ENCODE measurements around the gene PIP5KL1. TPM values are rescaled to one million over a fixed set of nuclear protein-coding genes. Genes with fewer than 3 reads are reported as not detected.

Gene PIP5KL1
- total RNA-seq, 3 donors from 2014 or later, result 0.58 to 1.9 (median 1.1) TPM

GRCh38 chr9:127961155-127961490 is 30.5 kb upstream of the PIP5KL1 start:
- no peak overlapping the region for H3K4me3 ChIP-seq
- H3K9me3 ChIP-seq, result no peaks in the 10 kb centered on the region
- H3K4me1 ChIP-seq (ENCODE audit: low read depth), result peaks cover 51% of the 10 kb centered on the region
- TF ChIP-seq CTCF (IDR thresholded peaks at IDR 0.05), result no peak
- H3K36me3 ChIP-seq (ENCODE audit: low read depth), result no peaks in the 10 kb centered on the region
- intact Hi-C loops (cut with DNase I, micrococcal nuclease), result no loop called here
- no peak for ATAC-seq
- DNase-seq, result peak in 1 of 3 donors; percentile 41

GRCh38 chr9:127960410-127961154 is 30.0 kb upstream of the PIP5KL1 start:
- ATAC-seq, result peak; percentile 27
- H3K9me3 ChIP-seq, result no peaks in the 10 kb centered on the region
- DNase-seq, result peak in 1 of 3 donors; percentile 45
- no peaks in the 10 kb centered on the region for H3K36me3 ChIP-seq (ENCODE audit: low read depth)
- intact Hi-C loops (cut with DNase I, micrococcal nuclease), result no loop called here
- peaks cover 51% of the 10 kb centered on the region for H3K4me1 ChIP-seq (ENCODE audit: low read depth)
- no peak for TF ChIP-seq CTCF (IDR thresholded peaks at IDR 0.05)
- H3K4me3 ChIP-seq, result no peak overlapping the region

GRCh38 chr9:127959841-127960409 is 29.3 kb upstream of the PIP5KL1 start:
- Histone ChIP-seq H3K9me3 (no peaks in the 10 kb centered on the region), H3K36me3 (ENCODE audit: low read depth) (no peaks in the 10 kb centered on the region), H3K4me1 (ENCODE audit: low read depth) (peaks cover 52% of the 10 kb centered on the region), H3K4me3 (no peak overlapping the region)
- intact Hi-C loops (cut with DNase I, micrococcal nuclease), result loop anchor here in 1 of 2 donors (10.0 kb wide), 1 partner anchor 155 kb away; no protein-coding TSS in a partner anchor
- no peak for DNase-seq
- no peak for ATAC-seq
- TF ChIP-seq CTCF (IDR thresholded peaks at IDR 0.05), result no peak

- no peak for TF ChIP-seq CTCF (IDR thresholded peaks at IDR 0.05)
- no peak for ATAC-seq
- H3K4me3 ChIP-seq, result no peak overlapping the region
- no peaks in the 10 kb centered on the region for H3K36me3 ChIP-seq (ENCODE audit: low read depth)
- intact Hi-C loops (cut with DNase I, micrococcal nuclease), result loop anchor here in 1 of 2 donors (10.0 kb wide), 1 partner anchor 155 kb away; no protein-coding TSS in a partner anchor
- no peak for DNase-seq
- no peaks in the 10 kb centered on the region for H3K9me3 ChIP-seq
- H3K4me1 ChIP-seq (ENCODE audit: low read depth), result peaks cover 57% of the 10 kb centered on the region
These were observed 28.8 kb upstream of the PIP5KL1 start for GRCh38 chr9:127959398-127959797.

GRCh38 chr9:127958728-127959127 is 28.2 kb upstream of the PIP5KL1 start:
- ATAC-seq (no peak), DNase-seq (no peak)
- Histone ChIP-seq H3K4me1 (ENCODE audit: low read depth) (peaks cover 60% of the 10 kb centered on the region), H3K36me3 (ENCODE audit: low read depth) (no peaks in the 10 kb centered on the region), H3K4me3 (no peak overlapping the region), H3K9me3 (no peaks in the 10 kb centered on the region)
- TF ChIP-seq CTCF (IDR thresholded peaks at IDR 0.05), result no peak
- intact Hi-C loops (cut with DNase I, micrococcal nuclease), result loop anchor here in 1 of 2 donors (10.0 kb wide), 1 partner anchor 156 kb away; no protein-coding TSS in a partner anchor

Data from mucosa of descending colon (tissue), 3 donors.